GM19035 (cell line): Measurements from ENCODE around the gene DOHH.
"Not testable (repeated sequence)": the region's sequence is repeated elsewhere in the genome, so short reads cannot be mapped to it uniquely, and the experiment has no call there.

Source experiments
- ATAC-seq: cut with Tn5 transposase; IDR thresholded peaks from one replicate; pipeline ENCODE4 v1.9.1; 2021; ENCODE audit not compliant: unreplicated experiment

DOHH gene

DNA sequence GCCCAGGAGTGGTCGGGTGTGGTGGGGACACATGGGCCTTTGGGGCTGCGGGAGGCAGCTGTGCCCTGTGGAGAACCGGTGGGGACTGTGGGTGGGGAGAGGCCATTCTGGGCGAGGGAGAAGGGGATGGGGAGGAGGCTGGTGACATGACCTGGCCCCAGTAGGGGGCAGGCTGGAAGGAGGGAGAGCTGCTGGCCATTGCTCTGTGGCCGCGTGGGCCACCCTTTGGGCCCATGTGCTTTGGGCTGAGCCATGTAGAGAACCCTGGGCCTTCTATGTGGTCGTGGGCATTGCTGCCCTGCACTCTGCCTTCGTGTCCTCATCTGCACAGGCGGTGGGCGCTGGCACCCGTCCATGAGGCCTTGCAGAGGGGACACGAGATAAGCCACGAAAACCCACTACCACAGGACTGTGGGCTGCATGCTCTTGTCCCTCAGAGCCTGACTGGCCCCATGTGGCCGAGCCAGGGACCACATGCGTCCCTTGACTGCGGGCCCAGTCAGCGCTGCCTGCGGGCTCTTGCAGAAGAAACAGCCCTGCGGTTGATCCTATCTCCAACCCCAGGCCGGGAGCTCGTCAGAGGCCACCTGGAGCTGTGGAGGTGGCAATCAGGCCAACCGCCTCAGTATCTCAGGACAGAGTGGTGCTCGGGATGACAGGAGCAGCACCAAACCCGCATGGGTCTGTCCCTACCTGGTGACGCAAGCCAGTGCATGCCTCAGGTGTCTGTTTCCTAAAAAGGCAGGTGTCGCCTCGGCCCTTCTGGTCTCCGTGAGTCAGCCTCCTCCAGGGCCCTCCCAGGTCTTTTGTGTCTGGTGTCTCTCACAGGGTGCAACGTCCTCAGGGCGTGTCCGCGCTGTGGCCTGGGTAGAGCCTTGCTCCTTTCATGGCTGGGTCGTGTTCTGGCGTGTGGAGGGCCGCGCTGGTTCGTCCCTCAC lies 20.0 kb upstream of the DOHH start:
- ATAC-seq, result no peak

DNA sequence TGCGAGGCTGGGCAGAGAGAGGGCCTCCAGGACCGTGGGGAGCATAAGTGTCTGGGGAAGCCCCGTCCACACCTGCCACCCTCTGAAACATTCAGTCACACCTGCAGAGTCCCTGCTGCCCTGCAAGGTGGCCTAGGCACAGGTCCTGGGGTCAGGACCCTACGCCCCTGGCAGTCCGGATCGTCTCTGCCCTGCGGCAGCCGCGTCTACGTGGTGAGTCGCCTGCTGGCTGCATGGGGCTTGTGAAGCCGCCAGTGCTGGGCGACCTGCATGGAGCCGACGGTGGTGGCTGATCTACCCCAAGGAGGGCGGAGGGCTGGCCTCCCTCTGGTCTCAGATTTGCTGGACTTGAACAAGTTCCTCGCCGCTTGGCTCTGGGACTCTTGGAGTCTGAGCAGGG lies 18.7 kb upstream of the DOHH start:
- no peak for ATAC-seq

DNA sequence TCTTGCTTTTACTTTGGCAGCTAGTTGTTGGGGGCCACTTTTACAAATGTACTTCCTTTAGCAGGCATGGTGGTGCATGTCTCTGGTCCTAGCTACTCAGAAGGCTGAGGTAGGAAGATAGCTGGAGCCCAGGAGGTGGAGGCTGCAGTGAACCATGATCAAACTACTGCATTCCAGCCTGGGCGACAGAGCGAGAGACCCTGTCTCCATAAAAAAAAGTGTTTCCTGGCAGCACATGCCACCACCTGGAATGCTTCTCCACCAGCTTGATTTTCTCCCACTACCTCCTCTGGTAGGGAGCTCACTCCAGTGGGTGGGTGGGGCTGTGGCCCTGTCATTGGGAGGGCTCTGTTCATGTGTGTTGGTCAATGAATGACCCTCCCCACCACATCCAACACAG lies 18.2 kb upstream of the DOHH start:
- ATAC-seq, result no peak

DNA sequence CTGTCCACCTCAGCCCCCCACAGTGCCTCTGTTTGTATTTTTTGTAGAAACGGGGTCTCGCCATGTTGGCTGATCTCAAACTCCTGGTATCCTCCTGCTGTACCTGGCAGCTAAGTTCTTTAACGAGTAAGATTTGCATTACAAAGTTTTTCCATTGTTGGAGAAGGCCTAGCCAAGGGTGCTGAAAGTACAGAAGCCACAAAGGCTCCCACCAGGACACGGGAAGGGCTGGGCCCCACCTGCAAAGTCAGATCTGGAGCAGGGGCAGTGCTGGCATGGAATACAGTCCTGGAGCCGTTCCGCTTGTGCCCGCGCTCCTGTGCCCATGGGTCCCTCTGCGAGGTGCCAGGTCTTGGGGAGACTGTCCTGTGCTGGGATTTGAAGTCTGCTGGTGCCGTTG lies 17.8 kb upstream of the DOHH start:
- ATAC-seq, result no peak

DNA sequence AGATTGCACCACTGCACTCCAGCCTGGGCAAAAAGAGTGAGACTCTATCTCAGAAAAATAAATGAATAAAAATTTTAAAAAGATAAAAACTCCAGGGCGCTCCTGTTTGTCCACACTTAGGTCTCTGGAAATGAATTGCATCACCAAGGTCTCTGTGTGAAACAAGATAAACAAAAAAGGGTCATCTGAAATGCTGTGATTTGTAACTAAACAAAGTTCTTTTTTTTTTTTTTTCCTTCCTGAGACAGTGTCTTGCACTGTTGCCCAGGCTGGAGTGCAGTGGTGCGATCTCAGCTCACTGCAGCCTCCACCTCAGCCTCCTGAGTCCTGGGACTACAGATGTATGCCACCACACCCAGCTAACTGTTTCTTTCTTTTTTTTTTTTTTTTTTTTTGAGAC lies 17.2 kb upstream of the DOHH start:
- no peak for ATAC-seq

DNA sequence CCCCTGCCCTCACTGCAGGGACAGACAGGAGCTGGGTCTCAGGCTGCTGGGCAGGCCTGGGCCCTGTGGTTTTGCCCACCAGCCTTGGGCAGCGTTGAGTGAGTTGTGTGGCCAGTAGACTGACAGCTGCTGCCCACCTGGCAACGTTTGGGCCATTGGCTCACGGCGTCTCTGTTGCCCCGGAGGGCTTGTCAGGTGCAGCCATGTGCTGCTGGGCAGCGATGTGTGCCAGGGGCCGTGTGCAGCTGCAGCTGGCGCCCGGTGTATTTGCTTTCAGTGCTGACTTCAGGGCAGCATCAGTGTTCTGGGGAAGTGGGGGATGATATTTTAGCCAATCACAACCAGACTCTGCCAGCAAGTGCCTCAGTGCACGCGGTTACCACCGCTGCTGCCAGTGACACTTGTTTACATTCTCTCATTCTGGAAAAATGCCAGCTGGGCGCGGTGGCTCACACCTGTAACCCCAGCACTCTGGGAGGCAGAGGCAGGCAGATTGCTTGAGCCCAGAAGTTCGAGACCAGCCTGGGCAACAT lies 16.3 kb upstream of the DOHH start:
- no peak for ATAC-seq

DNA sequence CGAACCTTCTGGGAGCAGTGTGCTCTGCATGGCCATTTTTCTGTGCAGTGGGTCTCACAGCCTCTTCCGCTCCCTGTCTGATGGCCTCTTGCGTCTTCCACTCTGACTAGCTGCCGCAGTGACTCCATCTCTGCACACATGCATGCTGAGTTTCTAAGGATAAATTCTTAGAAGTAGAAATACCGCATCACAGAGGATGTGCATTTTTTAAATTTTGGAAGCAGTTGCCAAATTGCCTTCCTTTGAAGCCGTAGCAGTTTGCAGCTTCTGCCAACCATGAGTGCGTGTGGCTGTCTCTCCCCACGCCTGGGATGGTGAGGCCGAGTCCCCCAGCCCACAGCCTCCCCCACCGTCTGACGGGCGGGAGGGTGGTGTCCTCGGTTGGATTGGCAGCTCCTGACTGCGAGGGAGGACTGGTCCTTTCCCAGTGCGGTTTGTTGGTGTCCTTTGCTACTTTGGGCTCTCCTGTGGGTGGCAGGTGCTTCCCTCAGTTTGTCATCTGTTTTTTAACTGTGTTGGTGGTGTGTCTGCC lies 15.5 kb upstream of the DOHH start:
- no peak for ATAC-seq

DNA sequence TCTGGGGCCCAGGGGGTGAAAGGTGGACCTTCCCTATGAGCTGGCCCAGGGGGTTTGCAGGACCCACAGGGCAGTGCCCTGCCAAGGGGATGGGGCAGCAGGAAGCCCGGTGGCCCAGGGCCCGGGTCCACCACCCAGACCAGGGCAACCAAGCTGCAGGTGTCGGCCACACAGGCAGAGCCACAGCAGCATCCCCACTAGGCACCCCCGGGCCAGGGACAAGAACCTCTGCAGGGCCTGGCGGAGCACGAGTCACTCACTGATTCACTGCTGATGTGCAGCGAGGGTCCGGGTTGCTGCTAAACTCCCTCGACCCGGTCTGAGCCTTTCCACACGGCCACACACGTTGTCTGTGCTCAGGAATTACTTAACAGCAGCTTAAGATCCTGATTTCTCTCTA lies 14.5 kb upstream of the DOHH start:
- ATAC-seq, result no peak

DNA sequence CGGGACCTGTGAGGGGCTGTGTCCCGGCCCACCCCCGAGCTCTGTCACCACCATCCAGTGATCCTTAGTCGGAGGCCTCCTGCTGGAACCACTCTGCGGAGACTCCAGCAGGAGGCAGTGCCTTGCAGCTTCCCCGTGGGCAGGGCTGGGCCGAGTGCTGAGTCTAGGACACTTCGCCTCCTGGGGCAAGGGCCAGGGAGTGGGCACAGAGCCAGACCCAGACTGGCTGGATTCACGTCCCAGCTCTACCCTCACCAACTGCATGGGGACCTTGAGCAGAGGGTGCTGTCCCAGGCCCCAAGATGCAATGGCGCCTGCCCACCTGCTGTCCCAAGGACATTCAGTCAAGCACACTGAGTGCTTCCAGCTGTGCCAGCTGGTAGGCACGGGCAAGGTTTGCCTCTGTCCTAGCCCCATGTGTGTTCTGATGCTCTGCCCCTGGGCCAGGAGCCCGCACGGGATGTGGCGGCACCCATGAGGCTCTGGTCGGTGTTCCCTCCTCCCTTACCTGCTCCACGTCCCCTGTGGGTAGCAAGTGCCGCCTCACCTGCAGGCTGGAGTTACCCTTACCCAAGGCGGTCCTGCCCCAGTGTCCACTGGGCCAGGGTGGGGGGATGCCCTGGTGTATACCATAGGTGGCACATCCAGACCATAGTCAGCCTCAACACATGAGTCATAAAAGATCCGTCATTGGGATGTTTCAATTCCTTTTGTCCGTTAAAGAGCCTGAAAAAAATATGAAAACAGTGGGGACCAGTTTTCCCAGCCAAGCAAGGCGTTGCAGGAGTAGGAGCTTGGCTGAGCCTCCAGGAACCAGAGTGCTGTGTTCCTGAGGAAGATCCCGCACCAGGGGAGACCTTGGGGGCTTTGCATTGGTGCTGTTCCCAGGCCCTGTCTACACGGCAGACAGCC lies 13.0 kb upstream of the DOHH start:
- no peak for ATAC-seq

DNA sequence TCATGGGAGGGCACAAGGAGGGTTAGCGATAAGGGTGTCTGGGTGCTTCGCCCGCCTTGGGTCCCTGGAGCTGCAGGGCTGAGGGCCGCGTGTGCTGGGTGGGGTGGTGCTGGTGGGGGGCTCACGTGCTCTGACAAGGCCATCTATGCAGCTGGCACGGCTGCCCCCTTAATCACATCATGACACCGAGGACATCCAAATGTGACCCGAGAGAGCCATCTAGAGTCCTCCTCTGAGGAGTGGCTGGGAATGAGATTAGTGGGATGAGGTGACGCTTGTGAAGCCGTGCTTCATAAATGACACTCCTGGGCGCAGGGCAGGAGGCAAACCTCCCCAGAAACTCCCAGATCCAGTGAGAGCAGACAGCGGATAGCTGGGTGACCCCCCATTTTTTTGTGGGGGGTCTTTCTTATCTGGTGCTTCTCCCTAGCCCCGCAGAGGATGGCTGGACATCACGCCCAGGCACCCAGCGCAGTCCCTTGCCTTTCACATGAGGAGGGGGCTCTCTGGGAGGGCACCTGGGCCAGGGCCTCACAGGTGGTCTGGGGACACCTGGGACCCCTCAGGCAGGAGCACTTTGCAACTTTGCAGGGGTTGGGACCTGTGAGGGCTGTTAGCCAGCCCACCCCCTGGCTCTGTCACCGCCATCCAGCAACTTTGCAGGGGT lies 12.2 kb upstream of the DOHH start:
- ATAC-seq, result no peak

DNA sequence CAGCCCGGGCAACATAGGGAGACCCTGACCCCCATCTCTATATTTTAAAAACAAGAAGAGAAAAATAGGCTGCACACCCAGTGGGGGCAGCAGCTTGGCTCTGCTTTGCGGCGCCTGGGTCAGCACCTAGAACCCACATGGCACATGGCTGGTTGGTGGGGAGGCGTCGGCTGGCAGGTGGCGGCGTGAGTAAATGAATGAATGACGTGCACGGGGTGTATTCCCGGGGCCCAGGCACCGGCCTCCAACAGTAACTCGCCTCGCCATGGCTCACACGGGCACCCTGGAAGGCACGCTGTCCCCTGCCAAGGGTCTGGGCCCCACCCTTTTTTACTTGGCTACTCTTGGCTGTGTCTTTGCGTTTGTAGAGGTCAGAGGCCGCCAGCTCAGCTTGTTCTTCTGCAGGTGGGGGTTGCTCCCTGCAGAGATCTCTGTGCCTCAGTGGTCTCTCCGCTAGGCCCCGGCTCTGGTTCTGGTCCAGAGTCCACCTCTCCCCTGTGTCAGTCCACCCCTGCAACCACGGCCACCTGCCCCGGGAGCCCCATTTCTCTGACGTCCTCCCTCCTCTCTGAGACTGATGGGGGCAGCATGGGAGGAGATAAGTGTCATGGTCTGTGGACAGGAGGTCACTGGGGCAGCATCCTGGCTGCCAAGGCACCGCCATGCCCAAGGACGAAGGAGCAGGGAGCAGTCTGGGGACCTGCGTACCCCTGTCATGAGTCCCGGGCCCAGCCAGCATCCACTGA lies 11.2 kb upstream of the DOHH start:
- ATAC-seq, result no peak

DNA sequence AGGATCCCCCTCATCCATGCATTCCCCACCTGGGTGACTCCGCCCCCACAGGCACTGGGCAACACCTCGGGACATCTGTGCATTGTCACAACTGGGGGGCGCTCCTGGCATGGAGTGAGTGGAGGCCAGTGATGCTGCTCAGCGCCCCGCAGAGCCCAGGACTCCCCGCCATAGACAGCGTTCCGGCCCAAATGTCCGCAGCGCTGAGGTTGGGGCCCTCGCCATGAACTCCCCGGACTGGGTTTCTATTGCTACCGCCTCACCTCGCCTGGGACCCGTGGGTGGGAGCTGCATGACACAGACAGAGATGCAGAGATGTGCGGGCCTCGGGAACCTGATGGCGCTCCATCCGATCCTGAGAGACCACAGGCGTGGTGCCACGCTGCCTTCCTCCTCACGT lies 10.3 kb upstream of the DOHH start:
- ATAC-seq, result no peak

DNA sequence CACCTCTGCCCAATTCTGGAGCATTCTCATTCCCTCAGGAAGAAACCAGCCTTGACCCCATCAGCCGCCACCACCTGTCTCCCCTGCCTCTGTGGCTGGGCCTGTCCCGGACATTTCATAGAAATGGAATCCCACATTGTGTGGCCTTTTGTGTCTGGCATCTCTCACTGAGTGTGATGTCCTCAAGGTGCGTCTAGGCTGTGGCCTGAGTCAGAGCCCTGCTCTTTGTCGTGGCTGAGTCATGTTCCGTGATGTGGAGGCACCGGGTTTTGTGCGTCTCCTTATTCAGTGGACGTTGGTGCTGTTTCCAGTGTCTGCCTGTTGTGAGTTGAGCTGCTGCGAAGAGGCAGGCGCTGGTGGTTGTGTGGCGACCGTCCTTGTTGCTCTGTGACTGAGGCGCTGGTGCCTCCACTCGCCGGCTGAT lies 9.1 kb upstream of the DOHH start:
- no peak for ATAC-seq

DNA sequence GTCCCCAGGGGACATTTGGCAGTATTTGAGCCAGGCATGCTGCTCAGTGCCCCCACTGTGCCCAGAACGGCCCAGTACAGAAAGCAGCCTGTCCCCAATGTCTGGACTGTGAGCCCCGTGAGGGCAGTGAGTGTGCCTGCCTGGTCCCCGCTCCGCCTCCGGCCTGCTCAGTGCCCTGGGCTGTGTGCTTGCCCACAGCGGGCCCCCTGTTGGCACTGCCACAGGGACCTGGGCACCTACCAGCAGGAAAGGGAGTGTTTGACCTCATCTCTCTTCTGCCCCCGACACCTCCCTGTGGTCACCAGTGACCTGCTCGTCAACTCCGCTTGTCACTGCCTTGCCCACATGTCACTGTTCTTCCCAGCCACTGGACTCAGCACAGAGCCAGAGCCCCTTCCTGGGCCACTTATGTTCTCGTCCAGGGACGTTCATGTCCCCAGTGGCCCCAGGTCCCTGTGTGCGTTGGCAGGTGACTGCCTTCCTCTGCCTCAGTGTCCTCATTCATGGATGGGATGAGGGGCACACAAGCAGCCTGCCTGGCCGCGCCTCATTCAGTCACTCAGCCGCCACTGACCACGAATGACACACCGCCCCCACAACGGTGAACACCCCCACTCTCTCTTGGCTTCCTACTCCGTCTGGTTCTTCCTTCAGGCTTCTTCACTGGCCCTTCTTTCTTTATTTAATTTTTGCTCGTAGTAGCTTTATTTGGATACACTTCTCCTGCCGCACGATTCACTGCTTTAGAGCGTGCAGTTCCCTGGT lies 8.5 kb upstream of the DOHH start:
- no peak for ATAC-seq

DNA sequence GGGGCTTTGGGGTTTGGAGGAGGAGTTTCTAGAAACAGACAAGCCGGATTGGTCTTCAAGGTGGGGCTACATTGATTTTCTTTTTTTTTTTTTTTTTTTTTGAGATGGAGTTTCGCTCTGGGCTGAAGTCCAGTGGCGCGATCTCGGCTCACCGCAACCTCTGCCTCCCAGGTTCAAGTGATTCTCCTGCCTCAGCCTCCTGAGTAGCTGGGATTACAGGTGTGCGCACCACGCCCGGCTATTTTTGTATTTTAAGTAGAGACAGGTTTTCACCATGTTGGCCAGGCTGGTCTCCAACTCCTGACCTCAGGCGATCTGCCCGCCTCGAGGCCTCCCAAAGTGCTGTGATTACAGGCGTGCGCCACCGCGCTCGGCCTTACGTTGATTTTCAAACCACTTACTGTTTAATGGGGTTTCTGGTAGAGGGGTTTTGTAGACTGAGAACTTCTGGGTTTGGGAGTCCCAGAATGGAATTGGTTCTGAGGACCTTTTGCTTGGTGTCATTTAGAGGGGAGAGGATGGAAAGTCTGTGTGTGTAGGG lies 7.7 kb upstream of the DOHH start:
- ATAC-seq, result not testable (repeated sequence)

DNA sequence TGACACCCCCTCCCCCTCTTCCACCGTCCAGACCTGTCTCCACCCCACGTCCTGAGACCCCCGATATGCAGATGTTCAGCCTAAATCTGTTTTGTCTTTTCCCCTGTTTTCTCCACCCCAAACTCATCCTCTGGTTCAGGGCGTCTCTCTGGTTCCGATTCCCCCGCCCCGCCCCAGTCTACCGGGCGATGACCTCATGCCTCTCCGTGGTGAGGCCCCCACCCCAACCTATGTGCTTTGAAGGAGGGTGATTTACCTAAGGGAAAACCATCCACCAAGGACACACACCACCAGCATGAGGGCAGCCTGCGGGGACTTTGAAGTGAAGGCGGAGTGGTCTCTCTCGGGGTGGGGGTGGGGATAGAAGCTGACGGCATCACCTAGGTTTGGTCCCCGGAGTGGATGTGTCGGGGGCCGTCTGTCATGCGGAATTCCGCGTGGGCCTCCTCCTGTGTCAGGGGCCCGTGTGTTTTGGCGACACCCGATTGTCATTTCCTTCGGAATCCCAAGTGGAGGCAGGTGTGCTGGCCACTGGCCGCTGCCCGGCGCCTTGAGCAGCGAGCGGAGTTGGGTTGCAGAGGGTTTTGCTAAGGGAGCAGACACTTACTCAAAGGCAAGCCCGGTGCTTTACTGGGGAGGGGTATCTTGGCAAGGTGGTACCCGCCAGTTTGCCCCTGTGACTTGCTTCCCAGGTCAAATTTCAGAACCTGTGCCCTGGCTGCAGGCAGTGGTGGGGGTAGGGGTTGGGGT lies 7.1 kb upstream of the DOHH start:
- no peak for ATAC-seq

DNA sequence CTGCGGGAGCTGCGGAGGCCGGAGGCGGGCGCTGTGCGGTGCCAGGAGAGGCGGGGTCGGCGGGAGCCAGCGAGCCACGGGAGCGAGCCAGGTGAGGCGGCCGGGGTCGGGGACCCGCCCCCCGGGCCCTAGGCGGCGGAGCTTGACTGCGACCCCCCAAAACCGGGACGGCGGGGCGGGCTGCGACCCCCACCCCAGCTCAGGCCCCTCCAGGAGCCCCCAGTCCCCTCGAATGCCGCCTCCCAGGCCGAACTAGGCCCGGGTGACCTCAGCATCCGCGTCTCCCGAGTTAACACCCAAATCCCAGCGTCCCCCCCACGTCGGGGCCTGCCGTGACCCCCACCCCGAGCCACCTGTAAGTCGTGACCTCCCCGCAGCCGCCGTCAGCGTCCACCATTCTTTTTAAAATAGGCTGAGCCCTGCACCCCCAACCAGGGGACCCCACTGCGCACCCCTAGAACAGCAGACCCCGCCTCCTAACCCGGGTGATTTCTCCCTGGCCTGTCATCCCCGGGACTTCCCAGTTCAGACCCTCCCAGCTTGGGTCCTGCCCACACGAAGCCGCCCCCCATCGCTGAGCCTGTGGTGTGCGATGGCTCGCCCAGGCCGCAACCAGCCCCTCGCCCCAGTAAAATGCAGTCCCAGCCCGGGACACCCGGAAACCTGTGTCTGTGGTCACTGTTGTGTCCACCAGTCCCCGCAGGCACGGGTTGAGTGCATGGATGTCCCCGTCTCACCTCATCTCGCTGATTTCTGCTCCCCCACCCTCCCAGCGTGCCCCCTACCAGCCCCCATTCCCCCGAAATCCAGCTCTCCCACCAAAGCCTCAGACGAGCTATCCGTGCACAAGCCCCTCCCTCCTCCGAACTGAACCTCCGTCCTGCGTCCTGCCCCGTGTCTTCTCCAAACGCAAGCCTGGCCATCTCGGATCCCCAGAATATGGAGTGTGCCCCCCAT lies 6.2 kb upstream of the DOHH start:
- no peak for ATAC-seq
